ENCODE results near the gene PTPRM. TPM values are rescaled to one million over a fixed set of nuclear protein-coding genes. Genes with fewer than 3 reads are reported as not detected.

PTPRM gene
- total RNA-seq, 1 donor from 2014 or later = 40.1 TPM

DNA sequence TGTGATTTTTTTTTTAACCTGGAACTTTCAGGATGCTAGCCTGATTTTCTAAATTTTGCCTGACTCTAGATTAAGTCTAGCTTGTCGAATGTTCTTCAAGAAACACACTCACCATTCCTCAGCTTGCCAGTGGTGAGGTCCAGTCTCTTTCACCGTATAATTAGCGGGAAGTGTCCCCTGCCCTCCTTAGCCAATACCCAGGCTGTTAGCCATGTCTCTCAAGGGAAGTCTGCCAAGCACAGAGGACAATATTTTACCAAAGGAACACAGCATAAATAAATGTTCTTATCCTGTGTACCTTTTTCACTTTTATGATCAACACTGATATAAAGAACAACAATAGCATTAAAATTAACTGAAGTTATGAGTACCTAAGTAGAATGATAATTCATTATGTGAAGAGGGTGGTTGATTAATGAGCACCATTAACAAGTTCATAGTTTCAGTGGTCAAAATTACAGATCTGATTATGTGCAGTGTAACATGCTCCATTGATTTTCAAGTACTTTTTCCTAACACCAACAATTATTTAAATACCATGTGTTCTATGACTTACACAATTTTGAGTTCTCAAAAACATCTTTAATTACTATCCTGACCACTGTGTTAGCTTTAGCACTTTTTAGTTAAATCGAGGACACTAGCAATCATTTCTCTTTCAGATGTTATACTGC, 596.3 kb downstream of the PTPRM start:
- DNase-seq (ENCODE audit: low read depth in 2 of 2) = no peak

DNA sequence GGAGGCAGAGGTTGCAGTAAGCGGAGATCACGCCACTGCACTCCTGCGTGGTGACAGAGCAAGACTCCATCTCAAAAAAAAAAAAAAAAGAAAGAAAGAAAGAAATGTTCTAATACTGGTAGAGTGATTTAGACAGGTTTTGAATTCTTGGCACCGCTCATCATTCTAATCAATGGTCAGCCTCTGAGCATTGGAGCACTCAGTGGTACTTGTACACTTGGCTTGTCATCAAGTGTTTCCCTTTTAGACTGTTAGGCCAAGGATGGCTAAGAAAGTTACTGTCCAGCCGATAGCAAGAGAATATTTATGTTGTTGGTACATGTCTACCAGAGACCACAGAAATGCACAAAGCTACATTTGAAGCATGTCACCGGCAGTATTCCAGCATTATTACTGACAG, 598.0 kb downstream of the PTPRM start:
- no peak for DNase-seq (ENCODE audit: low read depth in 2 of 2)

DNA sequence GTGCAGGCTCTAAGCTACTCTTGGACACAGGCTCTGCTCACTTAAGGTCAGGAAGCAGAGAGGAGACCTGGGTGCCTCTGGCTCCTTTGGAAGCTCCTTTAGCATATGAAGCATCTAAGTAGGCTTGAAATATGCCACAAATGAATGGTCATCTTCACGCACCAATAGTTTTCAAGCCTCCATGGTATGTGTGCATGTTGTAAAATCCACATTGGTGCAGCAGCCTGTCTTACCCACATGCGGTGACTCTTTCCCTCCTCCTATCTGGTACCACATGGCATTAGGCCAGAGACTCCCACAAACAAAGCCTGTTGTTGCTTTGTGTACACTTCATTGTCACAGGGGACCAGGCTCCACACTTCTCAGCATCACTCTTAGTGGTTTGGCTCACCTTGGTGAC, 599.9 kb downstream of the PTPRM start:
- DNase-seq (ENCODE audit: low read depth in 2 of 2) = no peak

DNA sequence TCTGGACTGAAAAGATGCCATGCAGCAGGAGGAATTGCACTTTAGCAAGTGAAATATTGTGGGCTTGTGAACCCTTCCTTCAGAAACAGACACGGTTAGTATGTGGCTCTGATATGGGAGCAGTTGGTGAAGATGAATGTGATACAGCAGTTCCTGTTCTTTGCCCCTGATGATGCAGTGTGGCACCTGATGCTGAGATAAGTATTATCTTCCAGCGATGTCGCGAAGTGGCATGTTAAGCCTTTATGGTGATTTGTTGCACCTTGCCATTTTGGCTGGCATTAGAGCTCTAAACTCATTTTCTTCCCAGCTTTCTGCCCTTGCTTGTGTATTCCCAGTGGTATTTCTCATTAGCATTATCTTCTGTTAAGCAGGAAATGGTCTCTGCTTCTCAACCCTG, 600.6 kb downstream of the PTPRM start:
- DNase-seq (ENCODE audit: low read depth in 2 of 2) = no peak

DNA sequence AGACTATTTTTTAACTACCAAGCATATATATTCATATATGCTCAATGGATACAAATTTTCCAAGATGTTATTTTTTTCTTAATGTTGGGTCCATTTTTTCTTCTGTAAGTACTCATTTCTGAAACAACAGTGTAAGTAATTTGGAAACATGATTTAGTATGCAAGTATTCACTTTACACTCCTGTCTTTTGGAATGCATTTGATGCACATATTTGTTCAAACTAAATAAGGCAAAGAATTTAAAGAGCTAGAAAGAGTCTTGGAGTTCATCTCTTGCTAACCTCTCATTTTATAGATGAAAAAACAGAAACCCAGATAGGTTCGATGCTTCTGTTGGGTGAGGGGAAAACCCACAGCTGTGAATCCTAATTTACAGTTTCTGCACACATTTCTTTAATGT, 602.6 kb downstream of the PTPRM start:
- DNase-seq (ENCODE audit: low read depth in 2 of 2) = no peak

DNA sequence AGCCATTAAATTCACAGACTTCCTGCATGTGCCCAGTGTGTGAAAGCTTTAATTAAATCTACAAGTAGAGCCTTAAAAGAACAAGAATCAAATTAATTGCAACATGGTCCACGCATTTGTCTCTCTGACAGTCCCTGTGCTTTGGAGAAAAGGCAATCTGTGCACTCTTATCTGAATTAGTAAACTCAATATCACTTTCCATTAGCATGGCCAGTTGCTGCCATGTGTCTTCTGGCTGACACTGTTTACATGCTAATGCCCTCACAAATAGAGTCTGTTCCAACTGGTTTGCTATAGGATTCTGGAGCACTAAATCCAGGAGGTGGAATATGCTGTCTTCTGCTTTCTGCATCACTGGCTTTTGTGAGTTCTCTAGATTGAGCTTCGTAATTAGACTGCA, 607.7 kb downstream of the PTPRM start:
- DNase-seq (ENCODE audit: low read depth in 2 of 2) = no peak

DNA sequence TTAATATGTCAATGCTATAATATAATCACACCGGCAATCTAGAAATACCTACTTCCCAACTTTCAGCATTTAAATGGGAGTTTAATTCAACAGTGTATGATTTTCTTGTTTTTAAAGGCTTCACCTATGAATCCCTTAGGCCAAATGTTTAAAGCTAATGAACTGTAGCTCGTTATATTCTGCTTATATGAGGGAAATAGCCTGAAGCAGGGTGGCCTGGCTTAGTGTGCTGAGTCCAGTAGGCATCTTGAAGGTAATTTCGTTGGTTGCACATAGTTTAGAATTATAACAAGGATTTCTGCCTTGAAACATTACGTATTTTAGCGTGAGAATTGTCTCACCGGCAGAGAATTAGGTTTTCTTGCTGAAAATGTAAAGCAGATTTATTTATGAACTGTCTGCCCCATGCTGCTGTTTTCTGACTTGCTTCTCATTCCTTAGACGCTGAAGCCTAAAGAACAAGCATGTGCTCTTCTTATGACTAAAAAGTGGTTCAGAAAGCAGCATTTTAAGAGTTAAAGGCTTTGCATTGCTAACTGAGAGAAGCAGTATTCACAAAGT, 608.5 kb downstream of the PTPRM start:
- no peak for DNase-seq (ENCODE audit: low read depth in 2 of 2)

DNA sequence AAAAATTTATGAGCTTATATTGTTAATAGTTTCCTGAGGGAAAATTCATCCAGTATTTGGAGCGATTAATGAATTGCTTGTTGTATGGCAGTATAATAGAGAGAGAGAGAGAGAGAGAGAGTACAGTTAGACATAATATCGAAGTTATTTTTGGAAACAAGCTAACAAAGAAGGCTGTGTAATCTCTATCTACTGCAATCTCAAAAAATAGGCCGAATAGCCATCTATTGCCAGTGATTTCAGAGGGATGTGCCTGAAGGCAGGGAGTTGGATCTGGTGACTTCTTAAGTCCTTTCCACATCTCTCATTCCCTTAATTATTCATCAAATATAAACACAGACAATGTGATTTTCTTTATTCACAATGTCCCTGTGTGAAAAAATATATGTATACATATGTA, 609.0 kb downstream of the PTPRM start:
- DNase-seq (ENCODE audit: low read depth in 2 of 2) = no peak

DNA sequence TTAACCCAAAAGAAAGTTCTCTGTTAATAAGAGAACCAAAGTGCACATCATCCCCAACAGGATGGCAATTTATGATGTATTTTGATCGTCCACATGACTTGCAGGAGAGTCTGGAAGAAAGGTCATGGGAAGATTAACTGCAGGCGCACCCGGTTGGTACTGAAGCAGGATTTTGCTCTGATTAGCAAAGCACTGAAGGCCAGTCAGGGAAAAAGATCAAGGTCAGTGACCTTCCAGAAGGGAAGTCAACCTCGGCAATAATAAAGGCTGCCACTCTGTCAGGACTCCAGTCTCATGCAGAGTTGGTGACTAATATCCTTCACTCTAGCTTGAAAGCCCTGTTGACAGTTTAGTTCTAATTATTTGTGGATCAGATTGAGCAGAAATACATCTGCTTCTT, 609.4 kb downstream of the PTPRM start:
- DNase-seq (ENCODE audit: low read depth in 2 of 2) = peak; percentile 15 to 40

DNA sequence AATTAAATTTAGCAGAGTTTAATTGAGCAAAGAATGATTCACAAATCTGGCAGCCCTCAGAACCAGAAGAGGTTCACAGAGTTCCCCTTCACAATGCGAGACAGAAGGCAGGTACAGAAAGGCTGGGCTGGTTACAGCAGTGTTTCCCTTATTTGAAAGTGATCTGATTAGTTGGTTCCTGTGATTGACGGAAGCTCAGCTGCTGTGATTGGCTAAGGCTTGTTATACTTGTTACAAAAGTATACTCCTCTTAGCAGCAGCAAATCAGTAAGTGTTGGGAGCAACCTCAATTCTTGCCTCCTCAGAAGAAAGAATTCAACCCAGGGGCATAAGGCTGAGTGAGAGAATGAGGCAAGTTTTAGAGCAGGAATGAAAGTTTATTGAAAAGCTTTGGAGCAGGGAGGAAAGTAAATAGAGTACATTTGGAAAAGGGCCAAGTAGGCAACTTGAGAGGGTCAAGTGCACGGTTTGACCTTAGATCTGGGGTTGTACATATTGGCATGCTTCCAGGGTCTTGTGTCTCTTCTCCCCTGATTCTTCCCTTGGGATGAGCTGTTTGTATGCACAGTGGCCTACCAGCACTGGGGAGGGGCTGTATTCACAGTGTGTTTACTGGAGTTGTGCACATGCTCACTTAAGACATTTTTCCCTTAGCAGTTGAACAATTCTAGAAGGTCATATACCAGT, 610.4 kb downstream of the PTPRM start:
- peak; percentile 17 to 34 for DNase-seq (ENCODE audit: low read depth in 2 of 2)

DNA sequence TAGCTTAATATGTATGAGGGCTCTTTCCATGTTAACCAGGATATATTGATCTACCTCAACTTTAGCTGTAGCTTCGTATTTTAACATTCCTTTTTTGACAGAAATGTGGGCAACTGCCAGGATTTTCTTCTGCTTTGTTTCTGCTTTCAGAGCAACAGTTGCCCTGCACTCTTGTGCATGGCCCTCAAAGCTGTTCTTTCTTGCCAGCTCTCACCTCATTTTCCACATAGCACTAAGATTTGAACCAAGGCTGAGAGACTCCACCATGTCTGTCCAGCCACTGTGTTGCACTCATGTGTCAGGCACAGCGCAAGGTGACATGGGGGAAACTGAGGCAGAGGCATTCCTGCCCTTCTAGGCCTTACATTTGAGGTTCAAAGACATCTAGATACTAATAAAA, 619.3 kb downstream of the PTPRM start:
- no peak for DNase-seq (ENCODE audit: low read depth in 2 of 2)

DNA sequence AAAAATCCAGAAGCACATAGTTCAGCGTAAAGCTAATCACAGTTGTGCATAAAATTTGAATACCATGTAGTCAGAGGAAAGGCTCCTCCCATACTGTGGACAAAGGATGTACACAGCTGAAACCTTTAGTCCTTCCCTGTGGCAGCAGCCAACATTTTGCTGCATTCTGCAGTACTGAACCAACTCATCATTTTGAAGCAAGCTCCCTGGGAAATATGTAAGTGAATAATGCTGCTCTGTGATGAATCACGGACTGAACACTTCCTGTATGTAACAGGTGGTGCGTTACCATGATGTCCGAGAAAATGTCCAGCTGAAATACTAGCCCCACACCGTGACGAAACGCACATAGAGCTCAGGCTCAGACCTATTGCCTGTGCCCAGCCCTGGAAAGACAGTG, 621.1 kb downstream of the PTPRM start:
- peak; percentile 31 to 81 for DNase-seq (ENCODE audit: low read depth in 2 of 2)

DNA sequence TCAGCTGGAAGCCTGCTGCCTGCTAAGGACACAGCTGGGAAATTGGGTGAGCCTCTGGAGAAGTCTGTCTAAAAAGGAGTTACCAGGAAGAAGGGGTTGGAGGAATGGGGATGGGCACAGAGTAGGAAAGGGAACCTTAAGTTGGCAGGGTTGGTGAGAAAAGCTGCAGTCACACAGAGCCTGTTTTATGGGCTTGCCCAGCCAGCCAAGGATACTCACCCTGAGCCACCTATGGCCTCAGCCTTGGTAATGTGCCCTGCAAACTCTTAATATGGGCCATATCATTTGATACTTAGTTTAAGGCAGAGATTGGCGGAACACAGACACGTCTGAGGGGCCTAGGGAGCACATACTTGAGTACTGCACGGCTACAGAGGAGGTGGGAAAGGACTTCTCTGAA, 623.9 kb downstream of the PTPRM start:
- no peak for DNase-seq (ENCODE audit: low read depth in 2 of 2)

DNA sequence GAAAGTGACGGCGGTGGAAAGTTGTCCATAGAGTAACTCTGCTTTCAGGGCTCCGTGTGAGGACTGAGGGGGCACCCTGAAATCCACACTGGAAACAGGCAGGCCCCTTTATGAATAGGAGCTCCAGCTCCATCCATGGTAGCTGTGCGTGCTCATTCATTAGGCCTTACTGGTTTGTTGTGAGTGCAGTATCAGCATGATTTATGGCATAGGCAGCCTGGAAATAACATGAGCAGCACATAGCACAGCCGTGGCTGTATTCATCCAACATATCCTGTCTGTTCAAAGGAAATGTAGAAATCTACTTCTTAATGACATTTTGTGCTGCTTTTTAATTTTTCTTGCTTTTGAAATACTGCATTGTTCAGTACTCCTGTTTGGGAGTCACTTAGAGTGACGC, 627.3 kb downstream of the PTPRM start:
- no peak for DNase-seq (ENCODE audit: low read depth in 2 of 2)

DNA sequence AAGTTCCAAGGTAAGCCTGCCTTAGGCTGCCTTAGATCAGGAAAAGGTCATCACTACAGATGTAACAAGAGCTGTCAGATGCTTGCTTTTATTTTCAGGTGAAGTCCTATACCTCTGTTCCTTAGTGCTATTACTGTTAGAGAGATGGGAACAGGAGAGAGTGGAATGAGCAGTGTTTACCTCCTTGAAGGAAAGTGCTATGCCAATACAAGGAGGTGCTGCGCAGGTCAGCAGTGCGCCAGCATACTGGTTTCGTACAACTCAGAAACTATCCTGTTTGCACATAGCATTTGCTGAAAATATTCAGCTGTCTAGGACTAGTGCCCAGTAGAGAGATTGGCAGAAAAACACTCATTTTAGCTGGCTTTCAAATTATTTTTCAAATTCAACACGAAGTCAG, 629.1 kb downstream of the PTPRM start:
- no peak for DNase-seq (ENCODE audit: low read depth in 2 of 2)

DNA sequence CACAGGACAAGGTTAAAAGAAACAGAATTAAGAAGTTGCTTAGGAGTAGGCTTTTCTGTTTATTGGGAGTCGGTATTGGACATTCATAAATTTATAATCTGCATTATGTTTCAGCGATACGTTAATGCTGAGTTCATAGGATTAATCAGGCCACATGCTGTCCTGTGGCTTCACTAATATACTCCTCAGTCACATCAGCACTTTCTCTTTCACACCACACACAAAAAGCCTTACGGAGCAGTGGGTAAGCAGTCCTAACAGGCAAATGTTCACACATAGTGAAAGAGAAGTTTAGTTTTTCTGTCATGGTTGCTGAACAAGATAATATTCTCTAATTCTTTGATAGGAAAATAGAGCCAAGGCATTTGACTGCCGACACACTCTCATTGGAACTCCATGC, 630.4 kb downstream of the PTPRM start:
- no peak for DNase-seq (ENCODE audit: low read depth in 2 of 2)

DNA sequence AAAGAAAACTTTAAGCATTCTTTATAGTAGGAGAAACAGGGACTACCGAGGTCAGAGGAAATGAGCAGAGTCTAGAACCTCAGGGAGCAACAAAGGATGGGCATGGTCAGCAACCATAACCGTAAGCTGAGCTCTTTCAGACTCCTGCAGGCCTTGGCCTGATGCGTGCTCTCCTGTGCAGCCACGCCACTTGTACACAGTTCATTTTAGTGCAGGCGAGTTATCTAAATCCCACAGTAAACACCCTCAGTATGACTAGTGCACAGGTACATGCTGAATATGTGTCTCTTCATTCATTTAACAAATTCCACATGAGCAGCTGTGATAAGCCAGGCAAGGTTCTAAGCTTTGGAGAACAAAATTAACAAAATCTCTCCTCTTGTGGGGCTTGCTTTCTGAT, 640.9 kb downstream of the PTPRM start:
- no peak for DNase-seq (ENCODE audit: low read depth in 2 of 2)

DNA sequence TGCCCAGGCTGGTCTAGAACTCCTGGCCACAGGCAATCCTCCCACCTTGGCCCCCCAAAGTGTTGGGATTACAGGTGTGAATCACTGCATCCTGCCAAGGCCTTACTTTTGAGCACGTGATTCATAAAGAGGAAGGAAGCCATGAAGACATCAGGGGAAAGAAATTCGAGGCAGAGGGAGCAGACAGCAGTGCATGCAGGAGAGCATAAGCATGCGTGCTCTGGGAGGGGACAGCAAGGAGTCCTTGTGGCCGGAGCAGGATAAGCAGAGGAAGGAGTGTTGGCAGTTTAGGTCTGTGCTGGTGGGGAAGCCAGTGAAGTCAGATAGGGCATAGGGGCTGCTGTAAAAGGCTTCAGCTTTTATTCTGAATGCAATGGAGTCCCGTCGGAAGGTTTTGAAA, 641.6 kb downstream of the PTPRM start:
- DNase-seq (ENCODE audit: low read depth in 2 of 2) = peak; percentile 7 to 48

DNA sequence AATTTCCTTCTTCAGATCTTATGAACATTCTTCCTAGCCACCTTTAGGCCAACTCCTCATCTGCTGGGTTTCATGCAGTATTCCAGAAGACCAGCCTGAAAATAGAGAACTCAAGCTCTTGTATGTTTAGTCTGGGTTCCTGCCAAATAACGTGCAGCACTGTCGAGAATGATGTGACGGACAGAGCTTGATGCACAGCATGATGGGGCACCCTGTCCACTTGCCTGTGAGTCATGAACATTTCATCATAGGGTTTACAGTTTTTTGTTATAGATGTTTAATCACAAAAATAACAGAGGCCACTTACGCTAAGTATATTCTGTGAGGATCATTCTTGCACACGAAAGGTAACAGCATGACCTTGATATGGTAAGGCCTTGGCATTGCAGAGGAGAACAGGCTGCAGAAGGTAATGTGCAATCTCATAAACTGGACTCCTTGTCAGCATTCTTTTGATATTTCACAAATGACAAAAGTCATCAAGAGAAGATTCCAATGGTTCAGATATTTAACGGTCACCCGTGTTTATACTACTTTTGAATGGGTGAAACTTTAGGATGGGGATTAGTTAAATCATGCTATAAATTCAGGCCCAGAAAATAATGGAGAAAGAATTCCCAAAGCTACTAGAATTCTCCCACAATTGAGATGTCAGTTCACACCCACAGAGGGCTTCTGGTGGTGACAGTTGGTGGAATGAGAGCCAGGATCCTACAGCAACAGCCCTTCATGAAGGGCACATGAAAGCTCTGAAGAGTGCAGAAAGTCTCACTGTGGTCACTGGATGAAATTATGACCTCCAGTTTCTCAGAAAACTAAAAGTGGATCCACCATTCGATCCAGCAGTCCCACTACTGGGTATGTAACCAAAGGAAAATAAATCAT, 646.0 kb downstream of the PTPRM start:
- peak; percentile 63 to 71 for DNase-seq (ENCODE audit: low read depth in 2 of 2)

DNA sequence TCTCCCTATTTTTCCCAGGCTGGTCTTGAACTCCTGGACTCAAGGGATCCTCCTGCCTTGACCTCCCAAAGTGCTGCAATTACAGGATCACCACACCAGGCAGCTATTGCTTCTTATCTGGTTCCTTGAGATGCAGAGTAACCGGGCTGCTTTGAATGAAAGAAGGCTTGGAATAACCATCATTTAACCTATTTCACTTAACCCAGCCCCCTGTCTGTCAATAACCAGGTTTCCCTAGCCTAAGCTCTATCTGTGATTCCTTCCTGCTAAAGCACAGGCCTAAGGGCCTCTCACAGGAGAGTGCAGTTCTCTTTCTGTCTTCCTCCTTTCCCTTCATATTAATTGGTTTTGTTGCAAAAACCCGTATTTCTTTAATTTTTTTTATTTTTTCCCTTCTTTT, 648.6 kb downstream of the PTPRM start:
- DNase-seq (ENCODE audit: low read depth in 2 of 2) = no peak

DNA sequence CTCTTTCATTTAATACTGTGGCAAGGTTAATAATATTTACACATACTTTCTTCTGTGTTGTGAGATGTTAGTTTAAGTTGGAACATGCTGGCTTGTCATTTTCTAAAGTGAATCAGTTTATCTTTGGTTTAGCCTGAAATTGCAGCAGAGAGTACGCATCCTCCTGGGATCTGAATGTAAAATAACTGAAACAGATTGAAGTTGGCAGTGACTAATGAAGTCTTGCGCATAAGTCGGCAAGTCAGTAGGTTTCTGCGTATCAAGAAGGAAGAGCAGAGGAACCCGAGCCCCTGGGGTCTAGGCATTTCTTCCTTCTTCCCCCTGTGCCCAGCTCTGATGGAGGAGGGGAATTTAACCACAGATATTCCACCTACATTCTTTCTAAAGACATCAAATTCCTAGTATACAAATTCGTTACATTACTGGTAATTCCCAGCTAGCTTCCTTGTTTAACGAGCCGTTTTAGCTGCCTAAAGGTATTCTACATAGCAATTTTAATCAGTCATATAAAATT, 650.0 kb downstream of the PTPRM start:
- DNase-seq (ENCODE audit: low read depth in 2 of 2) = no peak

DNA sequence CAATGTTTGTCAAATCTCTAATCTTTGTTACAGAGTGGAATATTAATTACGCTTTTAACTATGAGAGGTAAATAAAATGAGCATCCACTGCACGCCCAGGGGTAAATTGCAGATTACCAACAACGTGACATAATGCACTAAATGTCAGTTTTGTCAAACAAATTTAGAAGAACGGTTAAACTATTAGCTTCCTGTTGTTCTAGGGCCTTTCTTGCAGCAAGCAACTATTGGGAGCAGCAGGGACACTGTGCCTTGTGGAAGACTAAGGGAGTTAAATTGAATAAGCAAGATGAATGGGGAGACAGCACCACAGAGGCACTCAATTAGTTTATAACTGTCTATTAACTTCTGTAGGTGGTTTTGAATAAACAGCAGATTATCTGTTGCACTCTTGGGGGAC, 651.1 kb downstream of the PTPRM start:
- no peak for DNase-seq (ENCODE audit: low read depth in 2 of 2)

Data from lung microvascular endothelial cell (primary cell).